Measurements from ENCODE around the gene PRRC2B.

PRRC2B gene

DNA sequence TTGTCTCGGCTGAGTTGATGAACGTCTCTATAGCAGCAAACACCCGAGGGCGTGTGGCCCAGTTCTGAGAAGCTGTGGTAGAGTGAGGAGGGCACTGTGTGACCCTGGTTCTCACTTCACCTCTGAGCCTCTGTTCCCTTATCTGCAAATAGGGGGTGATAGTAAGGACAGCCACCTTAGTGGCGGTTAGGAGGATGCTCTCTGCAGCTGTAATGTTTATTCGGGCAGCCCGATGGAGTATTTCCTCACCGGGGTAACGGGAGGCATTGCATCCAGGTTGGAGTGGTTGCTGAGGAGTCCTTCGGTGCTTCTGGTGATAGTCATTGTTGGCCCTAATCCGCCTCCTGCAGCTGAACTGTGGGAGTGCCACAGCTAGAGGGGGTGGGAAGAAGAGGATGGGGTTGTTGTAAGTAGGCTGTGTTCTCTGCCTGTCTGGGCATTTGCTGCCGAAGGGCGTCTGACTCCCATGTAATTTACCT, 13.9 kb downstream of the PRRC2B start:
- DNase-seq (ENCODE audit: low read depth, low spot score), result no peak

DNA sequence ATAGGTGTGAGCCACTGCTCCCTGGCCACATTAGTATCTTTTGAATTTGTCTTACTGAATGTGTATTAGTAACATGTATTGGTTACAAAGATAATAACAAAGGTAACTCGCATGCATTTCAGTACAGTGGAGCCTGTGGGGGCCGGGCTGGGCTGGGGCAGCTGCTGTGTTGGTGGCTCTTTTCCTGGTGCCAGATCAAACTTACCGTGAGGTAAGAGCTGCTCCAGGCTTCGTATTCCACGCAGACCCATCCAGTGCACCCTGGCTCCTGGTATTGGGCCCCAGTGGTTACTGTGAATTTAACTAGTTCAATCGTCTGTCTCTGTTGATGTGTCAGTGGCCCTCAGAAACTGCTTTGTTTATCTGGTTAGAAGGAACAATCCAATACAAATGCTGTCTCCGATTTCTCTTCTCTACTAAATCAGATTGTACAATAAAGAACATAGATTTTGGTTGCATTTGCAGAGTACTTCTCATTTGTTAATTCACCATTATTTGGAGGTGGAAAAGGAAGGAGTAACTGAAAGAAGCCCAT, 15.6 kb downstream of the PRRC2B start:
- no peak for DNase-seq (ENCODE audit: low read depth, low spot score)

DNA sequence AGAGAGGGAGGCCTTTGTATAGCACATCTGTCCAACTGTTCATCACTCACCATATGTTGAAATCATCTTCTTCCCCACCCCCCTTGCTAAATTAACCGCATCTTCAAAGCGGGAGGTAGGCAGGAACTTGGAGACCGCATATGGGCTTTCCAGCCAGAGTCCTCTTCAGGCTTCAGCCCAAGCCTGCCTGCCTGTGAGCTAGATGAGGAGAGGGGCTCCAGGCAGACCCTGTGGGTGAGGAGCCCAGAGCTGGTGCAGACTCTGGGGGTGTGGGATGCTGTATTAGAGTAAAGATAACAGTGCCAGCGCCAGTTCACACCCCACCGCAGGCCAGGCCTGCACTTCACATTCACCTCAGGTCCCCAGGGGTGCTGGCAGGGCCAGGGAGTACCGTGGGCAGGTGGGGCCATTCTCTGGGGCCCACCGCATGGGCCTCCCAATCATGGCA, 16.2 kb downstream of the PRRC2B start:
- no peak for DNase-seq (ENCODE audit: low read depth, low spot score)

DNA sequence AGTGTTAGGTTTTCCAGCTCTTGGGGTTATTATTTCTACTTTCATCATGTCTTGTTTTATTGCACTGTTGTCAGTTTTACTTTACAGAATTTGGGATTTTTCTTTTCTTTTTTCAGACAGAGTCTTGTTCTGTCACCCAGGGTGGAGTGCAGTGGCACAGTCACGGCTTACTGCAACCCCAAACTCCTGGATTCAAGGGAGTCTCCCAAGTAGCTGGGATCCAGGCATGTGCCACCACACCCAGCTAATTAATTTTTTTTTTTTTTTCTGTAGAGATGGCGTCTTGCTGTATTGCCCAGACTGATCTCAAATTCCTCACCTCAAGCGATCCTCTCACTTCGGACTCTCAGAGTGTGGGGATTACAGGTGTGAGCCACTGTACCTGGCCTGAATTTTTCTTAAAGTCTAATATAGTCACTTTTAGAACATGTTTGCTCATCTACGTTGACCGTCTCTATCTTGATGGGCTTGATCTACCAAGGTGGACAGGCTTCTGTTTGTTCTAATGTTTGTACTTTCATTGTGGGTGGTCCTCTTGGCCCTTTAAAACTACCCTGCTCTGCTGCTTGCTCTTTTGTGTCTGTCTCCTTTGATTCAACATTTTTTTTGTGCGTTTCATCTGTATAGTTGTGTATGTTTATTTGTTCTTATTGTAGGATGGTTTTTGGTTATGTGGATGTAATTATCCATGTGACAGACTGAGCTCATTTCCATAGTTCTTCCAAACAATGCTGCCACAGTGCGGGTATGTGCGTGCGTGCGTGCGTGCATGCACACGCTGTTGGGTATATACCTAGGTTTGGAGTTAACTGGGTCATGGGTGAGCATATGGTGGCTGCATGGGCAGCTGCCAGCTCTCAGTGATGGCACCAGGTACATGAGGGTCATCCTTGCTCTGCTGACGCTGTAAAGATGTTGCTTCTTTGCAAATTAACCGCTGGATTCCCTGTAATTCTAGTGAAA, 18.1 kb downstream of the PRRC2B start:
- no peak for DNase-seq (ENCODE audit: low read depth, low spot score)

DNA sequence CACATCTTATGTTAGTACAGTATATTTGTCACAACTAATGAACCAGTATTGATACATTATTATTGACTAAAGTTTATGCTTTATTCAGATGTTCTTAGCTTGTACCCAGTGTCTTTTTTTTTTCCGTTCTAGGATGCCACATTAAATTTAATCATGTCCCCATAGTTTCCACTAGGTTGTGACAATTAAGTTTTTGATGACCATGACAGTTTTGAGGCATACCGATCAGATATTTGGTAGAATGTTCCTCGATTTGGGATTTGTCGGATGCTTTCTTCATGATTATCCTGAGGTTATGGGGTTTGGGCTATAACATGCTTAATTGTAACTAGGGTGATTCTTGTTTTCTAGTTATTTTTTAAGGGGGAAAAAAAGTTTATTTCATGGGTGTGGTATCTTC, 22.6 kb downstream of the PRRC2B start:
- no peak for DNase-seq (ENCODE audit: low read depth, low spot score)

DNA sequence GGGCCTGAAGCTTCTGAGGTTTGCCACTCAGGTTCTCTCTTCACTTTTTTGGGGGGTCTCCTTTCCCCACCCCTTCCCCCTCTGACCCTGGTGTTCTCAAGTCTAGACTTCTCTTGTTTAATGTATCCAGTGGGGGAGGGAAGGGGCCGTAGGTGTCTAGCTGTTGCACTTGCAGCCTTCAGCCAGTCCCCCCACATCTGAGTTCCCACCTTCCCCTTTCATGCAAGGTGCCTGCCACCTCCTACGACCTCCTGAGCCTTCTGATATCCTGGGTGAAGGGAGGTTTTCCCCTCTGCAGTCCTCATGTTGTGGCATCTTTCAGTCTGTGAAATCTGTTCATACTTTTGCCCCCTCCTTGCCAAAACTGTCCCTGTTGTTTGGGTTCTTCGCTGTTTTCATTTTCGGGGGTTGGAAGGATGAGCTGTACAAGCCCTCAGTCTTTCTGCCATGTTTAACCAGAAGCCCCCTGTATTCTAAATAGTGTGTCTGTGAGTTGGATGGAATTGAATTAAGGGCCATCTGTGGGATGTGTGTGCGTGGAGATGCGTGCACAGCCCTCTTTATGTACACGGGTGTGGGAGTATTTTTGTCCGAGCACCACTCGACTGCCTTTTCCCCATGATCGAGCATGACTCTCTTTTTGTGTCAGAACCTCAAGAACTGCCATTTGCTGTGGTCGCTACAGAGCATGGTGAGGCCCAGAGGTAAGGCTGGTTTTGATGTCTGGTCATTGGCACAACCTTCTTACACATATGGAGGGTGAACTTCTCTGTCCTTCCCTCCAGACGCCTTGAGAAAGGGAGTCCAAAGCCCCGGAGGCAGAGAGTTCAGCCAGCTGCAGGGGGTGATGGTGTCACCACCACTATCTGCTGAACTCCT, 23.6 kb downstream of the PRRC2B start:
- no peak for DNase-seq (ENCODE audit: low read depth, low spot score)

DNA sequence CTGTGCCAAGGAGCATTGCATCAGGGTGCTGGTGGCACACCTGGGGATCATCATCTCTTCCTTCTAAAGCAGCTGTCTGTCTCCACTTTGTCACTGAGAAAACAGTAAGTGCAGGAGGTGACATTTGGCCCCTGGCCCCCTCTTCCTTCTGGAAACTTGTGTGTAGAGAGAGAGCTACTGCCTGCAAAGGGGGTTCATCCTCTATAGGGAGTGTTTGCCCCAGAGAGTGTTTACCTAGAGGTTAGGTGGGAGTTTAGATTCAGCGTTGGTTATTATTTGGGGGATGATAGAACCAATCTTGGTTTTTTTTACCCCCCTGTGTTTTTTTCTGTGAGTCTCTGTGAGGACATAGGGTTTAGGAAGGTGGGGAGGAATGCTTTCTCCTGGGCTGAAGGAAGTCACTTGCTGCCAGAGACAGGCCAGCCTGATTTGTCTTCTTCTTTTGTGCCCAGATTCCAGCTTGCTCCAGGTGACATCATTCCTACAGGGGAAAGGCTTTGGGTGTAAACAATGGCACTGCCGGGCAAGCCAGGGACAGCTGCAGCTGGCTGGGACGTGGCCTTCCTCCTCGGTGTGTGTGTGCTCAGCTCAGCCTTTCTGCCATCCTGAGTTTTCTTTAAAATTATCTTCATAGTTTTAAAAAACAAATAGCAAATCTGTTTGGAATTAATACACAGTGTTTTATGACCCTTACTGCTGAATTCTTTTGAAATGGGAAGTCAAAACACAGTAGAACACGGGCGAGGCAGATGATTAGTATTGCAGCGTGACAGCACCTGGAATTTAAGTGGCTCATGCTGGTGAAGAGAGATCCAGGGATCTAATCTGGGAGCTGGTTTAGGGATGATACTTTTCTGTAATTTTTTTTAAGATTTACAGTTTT, 24.5 kb downstream of the PRRC2B start:
- DNase-seq (ENCODE audit: low read depth, low spot score), result no peak

DNA sequence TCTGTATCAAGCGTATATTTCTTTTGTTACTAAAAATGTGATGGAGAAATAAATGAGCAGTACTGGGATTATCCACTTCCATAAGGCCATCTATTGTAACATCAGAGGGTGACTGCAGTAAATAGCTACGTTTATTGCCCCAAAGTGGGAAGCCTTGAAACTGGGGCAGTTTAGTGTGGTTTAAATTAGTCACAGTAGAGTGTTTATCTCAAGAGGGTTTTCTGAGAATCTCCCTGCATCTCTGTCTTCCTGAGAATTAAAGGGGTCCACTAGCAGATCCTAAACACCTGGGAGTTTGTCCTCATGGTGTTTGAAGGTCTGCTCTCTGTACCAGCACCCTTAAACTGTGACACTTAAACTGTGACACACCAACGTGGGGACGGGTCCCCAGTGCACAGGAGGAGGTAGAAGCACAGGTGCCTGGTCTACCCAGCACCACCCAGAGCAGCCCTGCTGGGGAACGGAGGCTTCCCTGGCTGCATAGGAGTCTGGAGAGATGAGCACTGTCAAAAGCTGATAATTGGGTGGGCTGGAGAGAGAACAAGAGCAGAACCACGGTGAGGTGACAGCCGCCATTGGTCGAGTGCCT, 25.2 kb downstream of the PRRC2B start:
- no peak for DNase-seq (ENCODE audit: low read depth, low spot score)

DNA sequence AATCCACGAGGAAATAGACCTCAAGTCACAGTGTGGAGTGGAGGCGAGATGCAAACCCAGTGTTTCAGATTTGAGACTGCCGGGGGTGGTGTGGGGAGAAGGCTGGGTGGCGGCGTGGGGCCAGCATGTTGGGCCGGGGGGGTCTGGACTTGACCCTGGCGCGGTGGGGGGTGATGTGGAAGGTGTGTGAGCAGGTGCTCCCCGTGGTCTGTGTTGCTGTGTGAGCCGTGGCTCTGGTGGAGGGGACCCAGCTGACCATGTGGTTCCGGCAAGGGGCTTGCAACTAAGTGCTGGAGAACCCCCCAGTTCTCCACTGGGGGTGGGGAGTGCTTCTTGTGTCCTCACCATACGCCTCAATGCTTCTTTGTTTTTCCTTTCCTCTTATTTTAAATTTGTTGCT, 25.8 kb downstream of the PRRC2B start:
- no peak for DNase-seq (ENCODE audit: low read depth, low spot score)

DNA sequence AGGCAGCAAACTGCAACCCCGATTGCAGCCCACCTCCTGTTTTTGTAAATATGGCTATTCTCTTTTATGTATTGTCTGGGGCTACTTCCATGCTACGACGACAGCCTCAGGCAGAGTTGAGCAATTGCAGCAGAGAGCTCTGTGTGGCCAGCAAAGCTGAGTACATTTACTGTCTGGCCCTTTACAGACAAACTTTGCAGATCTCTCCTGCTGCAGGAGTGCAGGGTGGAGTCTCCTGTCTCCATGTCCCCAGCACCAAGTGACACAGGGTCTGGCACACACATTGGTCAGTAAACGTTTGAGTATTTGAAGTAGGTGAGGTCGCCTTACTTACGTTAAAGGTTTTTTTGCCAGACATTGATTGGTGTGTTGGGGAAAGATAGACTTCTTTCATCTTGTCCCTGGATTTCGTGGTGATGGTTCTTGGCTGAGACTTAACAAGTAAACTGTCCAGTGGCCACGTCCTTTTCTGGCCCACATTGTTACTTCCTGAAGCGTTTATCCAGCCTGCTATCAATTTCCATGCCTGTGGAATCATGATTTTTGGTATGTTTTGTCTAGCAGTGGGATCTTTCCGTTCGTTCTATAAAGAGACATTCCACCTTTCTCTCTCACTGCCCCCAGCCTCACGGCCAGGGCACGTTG, 27.2 kb downstream of the PRRC2B start:
- no peak for DNase-seq (ENCODE audit: low read depth, low spot score)

DNA sequence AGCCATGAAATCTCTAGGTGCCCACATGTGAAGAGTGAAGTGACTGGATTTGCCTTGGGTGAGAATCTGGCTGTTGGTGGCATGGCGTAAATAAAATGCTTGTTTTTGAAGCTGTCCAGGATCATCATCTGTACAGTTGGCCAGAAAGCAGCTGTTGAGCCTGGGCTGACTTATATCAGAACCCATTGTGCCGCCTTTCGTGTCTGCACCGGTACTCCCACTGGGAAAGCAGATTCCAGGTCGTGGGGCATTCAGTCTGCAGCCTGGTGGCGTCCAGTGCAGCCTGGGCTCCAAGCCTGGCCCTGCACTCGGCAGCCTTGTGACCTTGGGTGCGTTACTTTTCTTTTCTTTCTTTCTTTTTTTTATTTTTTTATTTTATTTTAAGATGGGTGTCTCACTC, 27.8 kb downstream of the PRRC2B start:
- DNase-seq (ENCODE audit: low read depth, low spot score), result no peak

DNA sequence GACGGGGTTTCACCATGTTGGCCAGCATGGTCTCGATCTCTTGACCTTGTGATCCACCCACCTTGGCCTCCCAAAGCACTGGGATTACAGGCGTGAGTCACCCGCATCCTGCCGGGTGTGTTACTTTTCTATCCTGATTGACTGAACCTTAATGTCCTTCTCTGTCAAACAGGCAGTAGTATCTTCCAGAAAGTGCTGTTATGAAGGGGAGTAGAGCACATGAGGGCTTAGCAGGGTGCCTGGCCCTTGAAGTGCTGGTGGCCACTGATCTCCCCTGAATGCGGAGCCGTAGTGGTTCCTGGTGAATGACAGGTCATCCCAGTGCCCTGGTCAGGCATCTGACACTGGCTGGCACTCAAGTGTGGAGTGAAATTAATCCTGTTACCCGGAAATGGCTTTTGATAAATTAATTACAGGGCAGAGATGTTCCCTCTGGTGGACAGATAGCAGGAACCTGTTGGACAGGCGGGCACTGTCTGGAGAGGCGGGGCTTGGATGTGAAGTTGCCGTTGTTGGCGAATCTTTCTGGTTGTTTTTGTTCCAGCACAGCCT, 28.4 kb downstream of the PRRC2B start:
- DNase-seq (ENCODE audit: low read depth, low spot score), result no peak

DNA sequence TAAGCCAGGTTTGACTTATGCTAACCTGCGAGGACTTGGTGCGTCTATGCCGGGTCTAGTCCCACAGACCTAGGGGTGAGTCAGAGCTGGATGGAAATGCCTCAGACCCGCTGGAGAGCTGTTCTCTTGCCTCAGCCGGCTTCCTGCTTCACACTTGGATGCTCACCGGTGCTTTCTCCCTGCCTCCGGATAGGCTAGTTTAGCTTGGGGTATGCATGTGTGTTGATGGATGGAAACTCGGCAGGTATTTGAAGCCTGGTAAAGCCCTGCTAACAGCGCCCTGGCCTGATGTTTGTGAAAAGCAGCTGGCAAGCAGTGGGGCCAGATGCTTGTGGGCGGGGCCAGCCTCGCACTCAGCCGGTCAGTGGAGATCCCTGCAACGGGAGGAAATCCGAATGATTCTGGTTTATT, 29.3 kb downstream of the PRRC2B start:
- peak; percentile 26 for DNase-seq (ENCODE audit: low read depth, low spot score)

DNA sequence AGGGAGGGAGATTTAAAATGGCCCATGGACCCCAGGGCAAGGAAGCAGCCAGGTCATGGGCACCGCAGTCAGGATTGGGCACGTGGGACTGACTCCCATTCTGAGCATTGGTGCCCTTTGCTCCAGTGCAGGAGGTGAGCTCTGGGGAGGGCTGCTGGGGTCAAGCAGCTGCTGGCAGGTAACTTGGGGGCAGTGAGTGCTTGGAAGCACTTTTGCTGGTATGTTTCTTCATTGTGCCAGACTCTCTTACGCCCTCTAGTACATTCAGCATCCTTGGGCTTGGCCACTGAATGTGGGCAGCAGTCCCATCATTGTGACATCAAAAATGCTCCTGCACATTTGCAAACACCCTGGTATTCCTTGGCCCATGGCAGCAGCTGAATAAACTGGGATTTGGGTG, 32.7 kb downstream of the PRRC2B start:
- no peak for DNase-seq (ENCODE audit: low read depth, low spot score)

DNA sequence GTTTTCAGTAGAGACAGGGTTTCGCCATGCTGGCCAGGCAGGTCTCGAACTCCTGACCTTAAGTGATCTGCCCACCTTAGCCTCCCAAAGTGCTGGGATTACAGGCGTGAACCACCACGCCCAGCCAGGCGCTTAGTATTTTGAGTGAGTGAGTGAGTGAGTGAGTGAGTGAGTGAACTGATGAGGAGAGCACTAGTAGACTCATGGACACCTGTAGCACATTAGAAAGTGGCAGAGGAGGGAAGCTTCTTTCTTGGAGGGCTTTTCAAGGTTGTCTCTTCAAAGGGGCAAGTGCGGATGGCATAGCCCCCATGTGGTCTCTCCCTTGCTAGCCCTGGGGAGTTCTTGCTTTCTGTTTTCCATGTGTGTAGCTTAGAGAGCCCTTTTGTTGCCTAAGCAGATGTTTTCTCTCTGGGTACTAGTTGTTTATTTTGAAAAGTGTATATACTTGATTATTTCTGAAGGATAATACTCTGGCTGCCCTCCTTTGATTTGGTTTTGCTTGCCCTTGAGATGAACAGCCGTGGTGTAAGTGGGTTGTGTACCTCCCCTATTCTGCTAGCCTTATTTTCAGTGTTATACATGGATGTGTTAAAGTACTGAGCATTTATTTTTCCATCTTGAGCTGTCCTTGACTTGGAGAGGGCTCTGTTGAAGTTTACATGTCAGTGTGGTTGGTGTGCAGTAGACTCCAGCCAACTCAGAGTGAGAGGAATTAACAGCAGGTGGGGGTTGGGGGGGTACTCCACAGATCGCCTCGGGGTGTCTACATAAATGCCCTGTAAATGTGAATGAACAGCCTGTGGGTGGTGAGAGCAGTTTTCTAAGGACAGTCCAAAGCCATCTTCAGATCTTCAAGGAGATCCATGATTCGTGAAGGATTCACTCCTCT, 35.5 kb downstream of the PRRC2B start:
- no peak for DNase-seq (ENCODE audit: low read depth, low spot score)

DNA sequence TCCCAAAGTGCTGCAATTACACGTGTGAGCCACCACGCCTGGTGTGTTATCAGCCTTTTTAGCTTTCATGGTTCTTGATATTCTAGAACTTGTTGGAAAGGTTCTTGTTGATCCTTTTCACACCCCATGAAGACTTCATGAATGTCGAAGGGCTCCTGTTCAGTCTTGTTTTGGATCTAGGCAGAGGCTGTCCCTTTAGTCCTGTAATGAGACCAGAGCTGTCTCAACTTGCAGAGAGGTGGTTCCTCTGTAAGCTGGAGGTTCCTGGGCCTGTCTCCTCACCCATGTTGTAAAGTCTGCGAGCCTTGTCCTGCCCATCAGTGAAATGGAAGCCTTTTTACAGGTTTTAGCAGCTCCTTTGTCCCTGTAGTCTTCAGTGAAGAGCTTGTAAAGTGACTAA, 38.2 kb downstream of the PRRC2B start:
- no peak for DNase-seq (ENCODE audit: low read depth, low spot score)

DNA sequence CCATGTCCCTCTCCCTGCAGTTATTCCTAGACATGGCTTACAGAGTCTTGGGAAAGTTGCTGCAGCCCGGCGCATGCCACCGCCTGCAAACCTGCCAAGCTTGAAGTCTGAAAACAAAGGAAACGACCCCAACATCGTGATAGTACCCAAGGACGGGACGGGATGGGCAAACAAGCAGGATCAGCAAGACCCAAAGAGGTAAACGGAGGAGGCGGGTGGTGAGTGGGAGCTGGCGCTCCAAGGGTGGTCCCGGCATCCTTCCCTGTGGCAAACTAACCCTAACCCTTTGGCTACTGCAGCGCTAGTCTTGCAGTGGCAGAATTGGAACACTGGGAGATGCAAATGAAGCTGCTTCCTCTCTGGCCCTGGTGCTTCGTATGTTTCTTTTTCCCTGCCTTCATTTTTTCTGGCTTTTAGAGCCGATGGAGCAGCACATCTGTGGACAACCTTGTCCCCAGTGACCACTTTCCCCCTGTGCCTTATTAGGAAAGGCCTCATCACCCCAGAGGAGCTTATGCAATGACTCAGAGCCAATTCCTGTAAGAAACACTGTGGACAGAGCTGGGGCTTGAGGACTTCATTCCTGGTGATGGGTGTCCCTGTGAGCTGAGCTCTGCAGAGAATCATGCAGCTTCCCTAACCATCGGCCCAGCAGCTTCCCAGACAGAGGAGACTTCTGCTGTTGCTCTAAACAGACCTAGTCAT, 38.9 kb downstream of the PRRC2B start:
- peak; percentile 57 for DNase-seq (ENCODE audit: low read depth, low spot score)

DNA sequence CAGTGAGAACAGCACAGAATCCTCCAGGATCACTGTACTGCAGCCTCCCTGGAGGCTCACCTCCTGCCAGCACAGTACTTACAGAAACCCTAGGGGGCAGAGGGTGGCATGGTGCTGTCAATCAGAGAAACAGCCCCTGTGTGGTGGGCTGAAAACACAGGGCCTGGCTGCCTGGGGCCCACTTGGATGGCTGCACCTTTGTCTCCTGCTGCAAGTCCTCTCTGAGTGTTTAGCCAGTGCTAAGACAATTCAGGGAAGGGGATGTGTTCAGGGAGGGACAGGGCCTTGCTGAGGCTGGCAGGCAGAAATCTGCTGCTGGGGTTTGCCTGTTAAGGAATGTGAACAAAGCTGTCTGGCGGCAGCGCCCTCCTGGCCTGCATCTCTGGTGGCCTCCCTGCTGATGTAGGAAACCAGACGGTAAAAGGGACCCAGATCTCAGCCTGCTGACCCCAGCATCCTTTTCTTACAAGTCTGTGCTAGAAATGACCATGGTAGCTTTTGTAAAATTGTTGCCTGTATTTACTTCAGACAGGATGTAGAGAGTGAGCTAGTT, 39.5 kb downstream of the PRRC2B start:
- DNase-seq (ENCODE audit: low read depth, low spot score), result no peak
